ENCODE data around the gene TUBGCP3. TPM values are rescaled to one million over a fixed set of nuclear protein-coding genes. Genes with fewer than 3 reads are reported as not detected.
A peak's percentile ranks its signal among the peaks of the same experiment; 100 is the strongest.

TUBGCP3 gene
- total and polyA plus RNA-seq, 9 of the 15 experiments (the other 6 are each of a cell fraction or from before 2014, with no cell fraction given): 3.0 to 24.8 (median 15.2) TPM

GRCh38 chr13:112587764-112588489 lies at the start of gene TUBGCP3 (continued):
- peak in 1 of 2 experiments; percentile 21; a peak in 1 of 4 replicates for TF ChIP-seq KDM4B (IDR thresholded peaks at IDR 0.05; ENCODE audit: borderline replicate concordance in 2 of 2, low read depth in 1 of 2)
- no peak for TF ChIP-seq WHSC1 (IDR thresholded peaks at IDR 0.05; ENCODE audit: low read length)
- no peak for TF ChIP-seq PRMT5 (CRISPR knock-in tag; IDR thresholded peaks at IDR 0.05)
- no peak for TF ChIP-seq CBFB (CRISPR knock-in tag; IDR thresholded peaks at IDR 0.05)
- TF ChIP-seq CHD4 (IDR thresholded peaks at IDR 0.05; ENCODE audit: insufficient read depth, insufficient replicate concordance, low read depth, low read length, poor library complexity, severe bottlenecking): no peak
- TF ChIP-seq SREBF1 (IDR thresholded peaks at IDR 0.05; ENCODE audit: borderline replicate concordance, low read depth, low read length): no peak
- TF ChIP-seq CTCFL (IDR thresholded peaks at IDR 0.05; ENCODE audit: borderline replicate concordance, insufficient read depth, low read depth, low read length, poor library complexity, severe bottlenecking): no peak
- no peak for TF ChIP-seq MYNN (IDR thresholded peaks at IDR 0.05)
- TF ChIP-seq MYNN (CRISPR knock-in tag; IDR thresholded peaks at IDR 0.05): no peak
- no peak for TF ChIP-seq USF2 (CRISPR knock-in tag; IDR thresholded peaks at IDR 0.05)
- no peak for TF ChIP-seq CEBPG (CRISPR knock-in tag; IDR thresholded peaks at IDR 0.05)
- no peak for TF ChIP-seq CEBPG (tag; conservative IDR thresholded peaks at IDR 0.05 in 1 of 2, IDR thresholded peaks at IDR 0.05 in 1 of 2)
- no peak for TF ChIP-seq ZNF655 (CRISPR knock-in tag; IDR thresholded peaks at IDR 0.05)
- peak; percentile 28; the same call in 1 of the 2 replicates for TF ChIP-seq ZBTB12 (CRISPR knock-in tag; IDR thresholded peaks at IDR 0.05)
- no peak for TF ChIP-seq HDAC6 (IDR thresholded peaks at IDR 0.05; ENCODE audit: low read depth, low read length)
- TF ChIP-seq MIER1 (IDR thresholded peaks at IDR 0.05; ENCODE audit: low read depth): no peak
- TF ChIP-seq RUNX1 (IDR thresholded peaks at IDR 0.05; ENCODE audit: low read depth): no peak
- TF ChIP-seq ZBTB26 (CRISPR knock-in tag; IDR thresholded peaks at IDR 0.05): peak; percentile 55; the same call in 1 of the 2 replicates
- no peak for TF ChIP-seq TAL1 (IDR thresholded peaks at IDR 0.05)
- TF ChIP-seq FOXA1 (IDR thresholded peaks at IDR 0.05; ENCODE audit: borderline replicate concordance): no peak
- TF ChIP-seq KLF6 (CRISPR knock-in tag; IDR thresholded peaks at IDR 0.05; ENCODE audit: borderline replicate concordance): no peak
- TF ChIP-seq CBX3 (IDR thresholded peaks at IDR 0.05; ENCODE audit: borderline replicate concordance in 1 of 2, low read length in 2 of 2): peak in 1 of 2 experiments; percentile 91; a peak in 1 of 3 replicates
